Upper lobe of right lung (tissue), 1 donor: Measurements from ENCODE around the gene MYO9A. TPM values are rescaled to one million over a fixed set of nuclear protein-coding genes. Genes with fewer than 3 reads are reported as not detected.

Source experiments
- ATAC-seq: fragments of 200-7000 bp; cut with Tn5 transposase; one replicate; pipeline ENCODE4 v1.9.1; 2020; ENCODE audit warnings: mild to moderate bottlenecking, moderate library complexity
- DNase-seq: peaks from one replicate; pipeline ENCODE4 v3.0.0-alpha.2; 2020
- H3K27ac ChIP-seq: fragments of 200-600 bp; one replicate; pipeline ENCODE4 v1.8.0; 2022
- H3K27me3 ChIP-seq: fragments of 200-600 bp; one replicate; pipeline ENCODE4 v1.8.0; 2022; ENCODE audit warnings: mild to moderate bottlenecking
- H3K36me3 ChIP-seq: fragments of 200-600 bp; one replicate; pipeline ENCODE4 v1.8.0; 2022
- H3K4me1 ChIP-seq: fragments of 200-600 bp; one replicate; pipeline ENCODE4 v1.8.0; 2022
- H3K4me3 ChIP-seq: fragments of 200-600 bp; one replicate; pipeline ENCODE4 v1.8.0; 2022; ENCODE audit warnings: mild to moderate bottlenecking
- H3K9me3 ChIP-seq: fragments of 200-600 bp; one replicate; pipeline ENCODE4 v1.8.0; 2022
- CTCF ChIP-seq: fragments of 200-600 bp; IDR thresholded peaks from one replicate; pipeline ENCODE4 v1.8.0; 2022; ENCODE audit warnings: antibody characterized with exemption
- intact Hi-C: fragments of 100-400 bp; cut with DNase I; formaldehyde crosslinking; loops from one replicate; pipeline ENCODE4 v1.11.0; 2022
- total RNA-seq: library from RNA; stranded (reverse); fragmentation: NEBNext Ultra II Directional; extraction: Animal tissue kit (Norgen Biotek cat#: 25700); gene quantifications from one replicate; pipeline ENCODE4 v1.2.1, GENCODE V29; 2021
- donor health status: DM: no; HTN: yes; CAD: no; lungs with severe emphysema.

MYO9A gene
- total RNA-seq, 1 donor from 2014 or later: 82.5 TPM

GRCh38 chr15:71937650-71938311, 180.2 kb downstream of the MYO9A start:
- no peak for TF ChIP-seq CTCF
- DNase-seq (no peak), ATAC-seq (no peak)

GRCh38 chr15:71934446-71934845, 183.5 kb downstream of the MYO9A start:
- DNase-seq (no peak), ATAC-seq (no peak)
- Histone ChIP-seq H3K4me1 (no peaks in the 10 kb centered on the region), H3K27me3 (no peaks in the 10 kb centered on the region), H3K9me3 (no peaks in the 10 kb centered on the region), H3K36me3 (peaks cover 34% of the 10 kb centered on the region), H3K27ac (no peak overlapping the region), H3K4me3 (no peak overlapping the region)
- intact Hi-C loops: no loop called here
- TF ChIP-seq CTCF: no peak

More at GRCh38 chr15:71937650-71938311, 180.2 kb downstream of the MYO9A start:
- Histone ChIP-seq H3K4me1 (no peaks in the 10 kb centered on the region), H3K36me3 (peaks cover 18% of the 10 kb centered on the region), H3K4me3 (no peak overlapping the region), H3K27me3 (no peaks in the 10 kb centered on the region), H3K27ac (no peak overlapping the region), H3K9me3 (no peaks in the 10 kb centered on the region)
- intact Hi-C loops: no loop called here

GRCh38 chr15:71932689-71933088, 185.3 kb downstream of the MYO9A start:
- no peak for ATAC-seq
- Histone ChIP-seq H3K36me3 (peaks cover 34% of the 10 kb centered on the region), H3K9me3 (no peaks in the 10 kb centered on the region), H3K27ac (no peak overlapping the region), H3K27me3 (no peaks in the 10 kb centered on the region), H3K4me1 (no peaks in the 10 kb centered on the region), H3K4me3 (no peak overlapping the region)
- no peak for TF ChIP-seq CTCF
- intact Hi-C loops: no loop called here
- no peak for DNase-seq

- no peaks in the 10 kb centered on the region for H3K4me1 ChIP-seq
- ATAC-seq (no peak), DNase-seq (no peak)
- no peaks in the 10 kb centered on the region for H3K9me3 ChIP-seq
- H3K36me3 ChIP-seq: peaks cover 34% of the 10 kb centered on the region
- no peaks in the 10 kb centered on the region for H3K27me3 ChIP-seq
- intact Hi-C loops: no loop called here
- no peak for TF ChIP-seq CTCF
- H3K4me3 ChIP-seq: no peak overlapping the region
- H3K27ac ChIP-seq: no peak overlapping the region
Observed at GRCh38 chr15:71931261-71931660, 186.7 kb downstream of the MYO9A start.

GRCh38 chr15:71925145-71925544, 192.8 kb downstream of the MYO9A start:
- no peaks in the 10 kb centered on the region for H3K4me1 ChIP-seq
- ATAC-seq (no peak), DNase-seq (no peak)
- no peaks in the 10 kb centered on the region for H3K9me3 ChIP-seq
- no peaks in the 10 kb centered on the region for H3K27me3 ChIP-seq
- H3K27ac ChIP-seq: no peak overlapping the region
- H3K36me3 ChIP-seq: no peaks in the 10 kb centered on the region
- intact Hi-C loops: no loop called here
- no peak overlapping the region for H3K4me3 ChIP-seq
- TF ChIP-seq CTCF: no peak

GRCh38 chr15:71921191-71921590, 196.8 kb downstream of the MYO9A start:
- DNase-seq (no peak), ATAC-seq (no peak)
- H3K36me3 ChIP-seq: peaks cover 5% of the 10 kb centered on the region
- H3K9me3 ChIP-seq: no peaks in the 10 kb centered on the region
- TF ChIP-seq CTCF: no peak
- intact Hi-C loops: no loop called here
- no peaks in the 10 kb centered on the region for H3K27me3 ChIP-seq
- no peak overlapping the region for H3K27ac ChIP-seq
- no peaks in the 10 kb centered on the region for H3K4me1 ChIP-seq
- H3K4me3 ChIP-seq: no peak overlapping the region
